ENCODE results near the gene TUBB2A.

The TUBB2A gene

DNA sequence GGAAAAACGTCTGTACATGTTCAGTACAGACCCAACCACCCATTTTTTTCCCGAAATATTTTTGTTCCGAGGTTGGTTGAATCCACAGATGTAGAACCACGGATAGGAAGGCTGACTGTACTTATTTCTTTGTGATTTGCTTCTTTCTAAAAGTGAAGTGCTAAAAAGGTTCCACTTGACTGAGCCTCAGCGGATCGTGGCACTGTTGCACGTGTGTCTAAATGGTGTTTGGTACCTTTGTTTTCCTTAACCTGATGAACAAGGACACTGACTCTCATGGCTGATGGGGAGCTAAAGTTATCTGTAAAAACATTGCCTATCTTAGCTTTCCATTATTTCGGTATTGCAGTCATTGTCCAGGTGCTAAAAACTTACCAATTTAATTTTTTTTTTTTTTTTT lies 32.7 kb downstream of the TUBB2A start:
- DNase-seq (ENCODE audit: extremely low read depth in 1 of 2, low read depth in 1 of 2) = no peak

GRCh38 chr6:3122823-3123182 lies 34.5 kb downstream of the TUBB2A start:
- no peak for DNase-seq (ENCODE audit: extremely low read depth in 1 of 2, low read depth in 1 of 2)

DNA sequence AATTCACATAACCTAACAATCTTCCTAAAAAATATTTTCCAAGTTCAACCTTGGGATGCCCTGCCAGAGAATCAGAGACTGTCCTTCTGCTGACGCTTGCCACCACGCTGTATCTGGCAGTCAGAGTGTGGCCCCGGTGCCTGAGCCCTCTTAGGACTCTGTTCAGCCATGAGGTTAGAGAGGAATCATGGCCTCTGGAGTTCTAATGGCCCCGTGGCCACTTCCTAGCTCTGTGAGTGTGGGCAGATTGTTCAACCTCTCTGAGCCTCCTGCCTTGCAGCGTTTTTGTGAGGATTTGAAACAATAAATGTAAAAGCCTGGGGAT lies 36.6 kb downstream of the TUBB2A start:
- DNase-seq (ENCODE audit: extremely low read depth in 1 of 2, low read depth in 1 of 2) = no peak

- DNase-seq (ENCODE audit: extremely low read depth in 1 of 2, low read depth in 1 of 2) = no peak
Observed at GRCh38 chr6:3119040-3119723, 38.2 kb downstream of the TUBB2A start.

- DNase-seq (ENCODE audit: extremely low read depth in 1 of 2, low read depth in 1 of 2) = peak; percentile 99 to 100
Observed at GRCh38 chr6:3118353-3119039, 38.8 kb downstream of the TUBB2A start, which contains the start of gene BPHL. Gene BPHL (plus strand): TSS chr6:3118711. CDS start chr6:3118741, 30 bp downstream.

- no peak for DNase-seq (ENCODE audit: extremely low read depth in 1 of 2, low read depth in 1 of 2)
Observed at GRCh38 chr6:3117912-3118352, 39.4 kb downstream of the TUBB2A start.

GRCh38 chr6:3114377-3114776 lies 43.0 kb downstream of the TUBB2A start:
- no peak for DNase-seq (ENCODE audit: extremely low read depth in 1 of 2, low read depth in 1 of 2)

GRCh38 chr6:3109761-3110160 lies 47.6 kb downstream of the TUBB2A start:
- DNase-seq (ENCODE audit: extremely low read depth in 1 of 2, low read depth in 1 of 2) = no peak

- DNase-seq (ENCODE audit: extremely low read depth in 1 of 2, low read depth in 1 of 2) = no peak
Observed at GRCh38 chr6:3108746-3109414, 48.5 kb downstream of the TUBB2A start.

All from activated CD8-positive, alpha-beta memory T cell treated with anti-CD3 and anti-CD28 coated beads for 1 hour (primary cell).